Liver (tissue), 9 donors: ENCODE measurements around the gene REXO1. TPM values are rescaled to one million over a fixed set of nuclear protein-coding genes. Genes with fewer than 3 reads are reported as not detected.

Source experiments
- DNase-seq: peaks from one replicate; pipeline ENCODE4 v3.0.0-alpha.2; 2017; ENCODE audit warnings: low spot score
- H3K27ac ChIP-seq, 2 donors: one replicate each; pipeline ENCODE4 v1.7.0; 2013; ENCODE audit warnings: inconsistent platforms in 2 of 2, low read length in 2 of 2, control low read depth in 1 of 2, low read depth in 1 of 2, mild to moderate bottlenecking in 1 of 2
- H3K27me3 ChIP-seq, 4 donors: one replicate each; pipeline versions ENCODE4 v1.6.1 to v1.7.0; 2013; ENCODE audit warnings: low read length in 3 of 4, inconsistent platforms in 1 of 4, mild to moderate bottlenecking in 1 of 4, moderate library complexity in 1 of 4; ENCODE audit not compliant: control insufficient read depth in 4 of 4, insufficient read depth in 4 of 4
- H3K36me3 ChIP-seq, 4 donors: one replicate each; pipeline versions ENCODE4 v1.6.1 to v1.7.0; 2013; ENCODE audit warnings: low read length in 3 of 4, mild to moderate bottlenecking in 3 of 4, low read depth in 1 of 4, moderate library complexity in 1 of 4; ENCODE audit not compliant: control insufficient read depth in 4 of 4, insufficient read depth in 3 of 4
- H3K4me1 ChIP-seq, 4 donors: one replicate each; pipeline versions ENCODE4 v1.6.1 to v1.7.0; 2013; ENCODE audit warnings: low read length in 3 of 4, mild to moderate bottlenecking in 3 of 4, moderate library complexity in 1 of 4; ENCODE audit not compliant: control insufficient read depth in 4 of 4, insufficient read depth in 4 of 4
- H3K4me3 ChIP-seq, 3 donors: one replicate each; pipeline versions ENCODE4 v1.6.1 to v1.7.0; 2013; ENCODE audit warnings: low read length in 3 of 3, control low read depth in 1 of 3, low read depth in 1 of 3, mild to moderate bottlenecking in 1 of 3
- H3K9ac ChIP-seq, 2 donors: one replicate each; pipeline ENCODE4 v1.7.0; 2013; ENCODE audit warnings: low read length in 2 of 2, mild to moderate bottlenecking in 2 of 2, moderate library complexity in 2 of 2, control low read depth in 1 of 2, low read depth in 1 of 2
- H3K9me3 ChIP-seq, 4 donors: one replicate each; pipeline versions ENCODE4 v1.6.1 to v1.7.0; 2013; ENCODE audit warnings: low read length in 3 of 4; ENCODE audit not compliant: control insufficient read depth in 4 of 4
- CTCF ChIP-seq: fragments of 150-350 bp; IDR thresholded peaks from 2 replicates; pipeline ENCODE4 v1.5.1; 2017; ENCODE audit warnings: improper control_type of control experiment, low read depth, low read length; ENCODE audit not compliant: missing input control
- EGR1 ChIP-seq, 2 donors: IDR thresholded peaks; 2 replicates each; pipeline ENCODE4 v1.6.1; 2016 to 2018; ENCODE audit warnings: antibody characterized with exemption in 2 of 2, low read depth in 2 of 2
- FOXA1 ChIP-seq: IDR thresholded peaks from 2 replicates; pipeline ENCODE4 v1.6.1; 2016; ENCODE audit warnings: antibody characterized with exemption
- FOXA2 ChIP-seq: IDR thresholded peaks from 2 replicates; pipeline ENCODE4 v1.6.1; 2016; ENCODE audit warnings: antibody characterized with exemption
- HNF4A ChIP-seq, 2 donors: conservative IDR thresholded peaks; 2 replicates each; pipeline ENCODE4 v1.6.1; 2016; ENCODE audit warnings: antibody characterized with exemption in 2 of 2, mild to moderate bottlenecking in 2 of 2
- HNF4G ChIP-seq: IDR thresholded peaks from 2 replicates; pipeline ENCODE4 v1.6.1; 2016; ENCODE audit warnings: antibody characterized with exemption
- JUND ChIP-seq, 2 donors: IDR thresholded peaks; 2 replicates each; pipeline ENCODE4 v1.6.1; 2016; ENCODE audit warnings: antibody characterized with exemption in 2 of 2
- REST ChIP-seq: IDR thresholded peaks from 2 replicates; pipeline ENCODE4 v1.6.1; 2016; ENCODE audit warnings: antibody characterized with exemption, mild to moderate bottlenecking
- RXRA ChIP-seq, 2 donors: IDR thresholded peaks; 2 replicates each; pipeline ENCODE4 v1.6.1; 2017 to 2018; ENCODE audit warnings: antibody characterized with exemption in 2 of 2, mild to moderate bottlenecking in 1 of 2
- SP1 ChIP-seq: IDR thresholded peaks from 2 replicates; pipeline ENCODE4 v1.6.1; 2018; ENCODE audit warnings: antibody characterized with exemption, mild to moderate bottlenecking
- TAF1 ChIP-seq: conservative IDR thresholded peaks from 2 replicates; pipeline ENCODE4 v1.6.1; 2016; ENCODE audit warnings: antibody characterized with exemption, mild to moderate bottlenecking
- YY1 ChIP-seq: IDR thresholded peaks from 2 replicates; pipeline ENCODE4 v1.6.1; 2016; ENCODE audit warnings: antibody characterized with exemption, mild to moderate bottlenecking
- WGBS: extraction: QIAGEN DNeasy Blood & Tissue Kit; methylation state at CpG from one replicate; pipeline ENCODE4 v1.1.7; 2013; 5-methylcytosine and 5-hydroxymethylcytosine counted together
- polyA plus RNA-seq, 2 donors: library from polyadenylated mRNA; stranded (reverse) in 1 of 2; unstranded in 1 of 2; fragments of 200-250 nt in 1 of 2; fragments of >200 nt in 1 of 2; fragmentation: Nextera tagmentation in 1 of 2; extraction: Ambion mirVana in 1 of 2; gene quantifications; one replicate each; pipeline versions ENCODE4 v1.2.1 to v1.2.3, GENCODE V29; 2013 to 2015
- total RNA-seq, 2 donors: library from RNA; depleted of rRNA; stranded (reverse); fragments of >200 nt; gene quantifications; one replicate each; pipeline ENCODE4 v1.2.3, GENCODE V29; 2014
- TF ChIP-seq, protein P1 (sequence below): IDR thresholded peaks from 2 replicates; pipeline ENCODE4 v1.6.1; 2016; ENCODE audit warnings: antibody characterized with exemption
- TF ChIP-seq, protein P2 (sequence below): IDR thresholded peaks from 2 replicates; pipeline ENCODE4 v1.6.1; 2016; ENCODE audit warnings: antibody characterized with exemption
- TF ChIP-seq, protein P3 (sequence below): IDR thresholded peaks from 2 replicates; pipeline ENCODE4 v1.6.1; 2016; ENCODE audit warnings: antibody characterized with exemption
- donor health status: healthy.
- donor health status: healthy.
- donor health status: healthy.
- donor health status: healthy.
- donor health status: healthy.

Gene REXO1
- total and polyA plus RNA-seq, 4 donors: 2.0 to 11.5 (median 9.2) TPM

DNA sequence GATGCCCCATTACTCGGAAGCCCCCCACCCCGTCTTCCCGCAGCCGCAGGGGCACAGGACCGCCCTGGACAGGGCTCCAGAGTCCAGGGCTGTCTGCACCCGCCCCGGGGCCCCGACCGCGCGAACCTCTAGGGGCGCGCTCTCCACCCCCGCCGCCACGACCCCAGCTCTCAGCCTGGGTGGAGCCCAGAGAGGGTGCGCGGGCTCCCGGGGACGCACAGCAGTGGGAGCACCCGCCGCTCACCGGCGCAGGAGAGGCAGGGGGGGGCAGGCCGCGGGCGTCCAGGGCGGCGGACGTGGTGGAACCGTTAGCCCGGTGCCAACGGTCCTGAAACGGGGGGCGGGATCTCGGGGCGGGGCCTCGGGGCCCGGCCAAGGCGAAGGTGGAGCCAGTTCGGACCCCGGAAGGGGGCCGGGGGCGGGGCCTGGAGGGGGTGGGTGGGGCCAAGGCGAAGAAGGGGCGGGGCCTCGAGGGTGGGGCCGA lies 36.3 kb downstream of the REXO1 start, which contains the start of gene ATP8B3:
Gene ATP8B3, minus strand, starts transcription at position 335 of the 484 bp plus-strand sequence. CDS start 540 bp downstream, outside the sequence.
- no peaks in the 10 kb centered on the region for H3K9me3 ChIP-seq
- H3K4me3 ChIP-seq: peak within 1 kb of the TSS in 2 of 3 donors; percentile 15 to 54
- H3K4me1 ChIP-seq: peaks cover 4 to 22% (median 8%) of the 10 kb centered on the region in 4 donors
- H3K9ac ChIP-seq: no peak within 1 kb of the TSS
- peak within 1 kb of the TSS; percentile 29 to 38 for H3K27ac ChIP-seq
- WGBS: 4% methylated on average over 48 of the region's 48 CpGs
- peaks cover 3 to 17% (median 12%) of the 10 kb centered on the region in 4 donors for H3K36me3 ChIP-seq
- TF ChIP-seq YY1 (no peak), SP1 (no peak), TAF1 (no peak), FOXA2 (no peak), RXRA (IDR thresholded peaks at IDR 0.05) (no peak), EGR1 (IDR thresholded peaks at IDR 0.05; ENCODE audit: low read depth in 2 of 2) (no peak), CTCF (no peak), HNF4A (conservative IDR thresholded peaks at IDR 0.05) (no peak), REST (no peak), FOXA1 (no peak), HNF4G (no peak)
- TF ChIP-seq, protein P1, sequence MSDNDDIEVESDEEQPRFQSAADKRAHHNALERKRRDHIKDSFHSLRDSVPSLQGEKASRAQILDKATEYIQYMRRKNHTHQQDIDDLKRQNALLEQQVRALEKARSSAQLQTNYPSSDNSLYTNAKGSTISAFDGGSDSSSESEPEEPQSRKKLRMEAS: no peak
- TF ChIP-seq, protein P2, sequence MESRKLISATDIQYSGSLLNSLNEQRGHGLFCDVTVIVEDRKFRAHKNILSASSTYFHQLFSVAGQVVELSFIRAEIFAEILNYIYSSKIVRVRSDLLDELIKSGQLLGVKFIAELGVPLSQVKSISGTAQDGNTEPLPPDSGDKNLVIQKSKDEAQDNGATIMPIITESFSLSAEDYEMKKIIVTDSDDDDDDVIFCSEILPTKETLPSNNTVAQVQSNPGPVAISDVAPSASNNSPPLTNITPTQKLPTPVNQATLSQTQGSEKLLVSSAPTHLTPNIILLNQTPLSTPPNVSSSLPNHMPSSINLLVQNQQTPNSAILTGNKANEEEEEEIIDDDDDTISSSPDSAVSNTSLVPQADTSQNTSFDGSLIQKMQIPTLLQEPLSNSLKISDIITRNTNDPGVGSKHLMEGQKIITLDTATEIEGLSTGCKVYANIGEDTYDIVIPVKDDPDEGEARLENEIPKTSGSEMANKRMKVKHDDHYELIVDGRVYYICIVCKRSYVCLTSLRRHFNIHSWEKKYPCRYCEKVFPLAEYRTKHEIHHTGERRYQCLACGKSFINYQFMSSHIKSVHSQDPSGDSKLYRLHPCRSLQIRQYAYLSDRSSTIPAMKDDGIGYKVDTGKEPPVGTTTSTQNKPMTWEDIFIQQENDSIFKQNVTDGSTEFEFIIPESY: no peak
- TF ChIP-seq, protein P3, sequence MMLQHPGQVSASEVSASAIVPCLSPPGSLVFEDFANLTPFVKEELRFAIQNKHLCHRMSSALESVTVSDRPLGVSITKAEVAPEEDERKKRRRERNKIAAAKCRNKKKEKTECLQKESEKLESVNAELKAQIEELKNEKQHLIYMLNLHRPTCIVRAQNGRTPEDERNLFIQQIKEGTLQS: no peak
- no peaks in the 10 kb centered on the region for H3K27me3 ChIP-seq
- no peak for DNase-seq

DNA sequence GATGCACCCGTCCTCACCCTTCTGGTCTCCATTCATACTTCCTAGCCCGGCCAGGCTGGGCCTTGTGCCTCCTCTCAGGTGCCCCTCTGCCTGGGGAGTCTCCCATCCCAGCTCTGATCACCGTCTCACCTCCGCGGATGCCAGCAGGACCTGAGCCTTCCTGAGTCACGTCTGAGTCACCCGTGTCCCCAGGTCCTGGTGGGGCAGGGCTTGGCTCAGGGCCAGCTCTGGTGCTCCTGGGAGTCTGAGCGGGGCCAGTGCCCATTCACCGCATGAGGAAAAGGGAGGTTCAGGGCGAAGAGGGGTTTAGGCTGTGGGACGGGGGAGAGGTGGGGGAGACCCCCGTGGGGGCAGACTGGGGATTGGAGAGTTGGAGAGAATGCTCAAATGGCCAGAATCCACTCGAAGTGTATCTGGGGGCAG lies 36.8 kb downstream of the REXO1 start:
- Histone ChIP-seq H3K4me3 (no peak overlapping the region), H3K9me3 (no peaks in the 10 kb centered on the region), H3K36me3 (peaks cover 3 to 13% (median 9%) of the 10 kb centered on the region in 4 donors), H3K27ac (peak overlapping the region in 1 of 2 donors; percentile 20), H3K9ac (no peak overlapping the region), H3K27me3 (no peaks in the 10 kb centered on the region), H3K4me1 (peaks cover 4 to 22% (median 8%) of the 10 kb centered on the region in 4 donors)
- no peak for TF ChIP-seq JUND (IDR thresholded peaks at IDR 0.05)
- TF ChIP-seq TAF1: no peak
- no peak for TF ChIP-seq YY1
- TF ChIP-seq CTCF: no peak
- WGBS: 30% methylated on average over 13 of the region's 13 CpGs
- peak; percentile 49 for DNase-seq
